ENCODE measurements around the gene C1QA.

The C1QA gene

DNA sequence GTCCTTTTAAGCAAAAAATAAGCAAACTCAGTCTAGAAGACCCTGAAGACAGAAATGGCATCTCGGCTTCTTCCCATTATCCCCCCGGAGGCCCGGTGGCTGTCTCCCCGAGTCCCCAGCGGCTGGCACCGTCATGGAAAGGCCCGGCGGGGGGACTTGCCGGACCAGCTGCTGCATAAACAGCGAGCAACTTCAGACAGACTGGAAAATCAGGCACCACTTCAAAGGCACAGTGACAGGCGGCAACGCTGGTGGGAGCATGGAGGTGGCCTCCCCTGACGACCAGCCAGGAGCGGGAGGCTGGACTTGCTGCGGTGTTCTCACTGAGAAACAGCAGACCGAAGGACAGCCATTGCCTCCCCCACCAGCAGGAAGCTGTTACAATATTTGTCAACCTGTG is 18.4 kb upstream of the C1QA start:
- Histone ChIP-seq H3K36me3 (no peaks in the 10 kb centered on the region), H3K9me3 (replicated peaks in 1 of 11) (no peaks in the 10 kb centered on the region), H3K4me3 (no peak overlapping the region), H3K4me1 (peaks cover 41 to 53% (median 46%) of the 10 kb centered on the region in 10 experiments), H3K4me2 (peak overlapping the region; percentile 80 to 94 (median 89)), H3K9ac (peak overlapping the region in 1 of 11 experiments; percentile 6; a peak in 1 of 22 replicates), H3K27me3 (peaks cover 0 to 25% (median 11%) of the 10 kb centered on the region in 11 experiments; a peak in 12 of 22 replicates), H3K27ac (peak overlapping the region in 8 of 11 experiments; percentile 2 to 73 (median 28); a peak in 6 of 22 replicates), H4K20me1 (peaks cover 0 to 25% (median 0%) of the 10 kb centered on the region in 11 experiments; a peak in 6 of 22 replicates)
- TF ChIP-seq Cebpa-rat (IDR thresholded peaks at IDR 0.05) = no peak

DNA sequence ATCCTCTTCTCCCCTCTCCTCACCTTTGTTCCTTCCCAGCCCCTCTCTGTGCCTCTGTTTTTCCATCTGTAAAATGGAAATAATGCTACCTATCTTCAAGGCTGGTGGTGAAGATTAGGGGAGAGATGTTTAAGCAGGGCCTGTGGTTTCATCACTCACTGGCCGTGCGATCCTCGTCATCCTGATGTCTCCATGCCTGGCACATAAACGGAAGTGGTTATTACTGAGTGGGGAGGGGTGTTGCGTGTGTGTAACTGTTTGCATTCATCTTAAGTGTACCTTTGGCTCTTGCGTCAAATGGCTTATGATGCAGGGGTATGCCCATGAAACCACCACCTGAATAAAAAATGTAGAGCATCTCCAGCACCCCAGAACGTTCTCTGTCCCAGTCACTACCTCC is 17.2 kb upstream of the C1QA start:
- Histone ChIP-seq H3K27me3 (peaks cover 0 to 13% (median 1%) of the 10 kb centered on the region in 11 experiments; a peak in 4 of 22 replicates), H3K27ac (peak overlapping the region in 10 of 11 experiments; percentile 34 to 73 (median 56); a peak in 19 of 22 replicates), H3K36me3 (no peaks in the 10 kb centered on the region), H4K20me1 (peaks cover 0 to 13% (median 0%) of the 10 kb centered on the region in 11 experiments; a peak in 5 of 22 replicates), H3K4me3 (peak overlapping the region in 3 of 10 experiments; percentile 16 to 35 (median 30); a peak in 4 of 20 replicates), H3K9ac (peak overlapping the region in 8 of 11 experiments; percentile 4 to 61 (median 32); a peak in 11 of 22 replicates), H3K9me3 (replicated peaks in 1 of 11) (no peaks in the 10 kb centered on the region), H3K4me2 (peak overlapping the region; percentile 80 to 94 (median 89)), H3K4me1 (peaks cover 41 to 53% (median 46%) of the 10 kb centered on the region in 10 experiments)
- TF ChIP-seq Cebpa-rat (IDR thresholded peaks at IDR 0.05) = peak in 8 of 11 experiments; percentile 52 to 70 (median 64); a peak in 15 of 22 replicates

DNA sequence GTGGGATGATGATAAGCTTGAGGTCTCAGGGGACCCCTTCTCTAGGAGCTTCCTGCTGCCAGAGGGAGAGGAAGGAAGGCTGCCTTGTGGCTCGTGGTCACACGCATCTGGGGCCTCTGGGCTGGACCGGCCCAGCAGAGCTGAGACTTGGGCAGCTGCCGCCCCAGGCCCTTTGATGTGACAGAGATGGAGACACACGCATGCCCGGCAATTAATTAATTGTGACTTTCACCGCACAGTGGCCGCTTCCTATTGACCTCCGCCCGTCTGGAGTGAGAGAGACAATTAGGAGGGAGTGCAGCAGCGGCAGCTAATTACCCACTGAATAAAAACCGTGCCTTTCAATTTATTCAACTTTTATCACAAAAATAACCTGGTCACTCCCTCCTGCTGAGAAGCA is 16.6 kb upstream of the C1QA start:
- H3K9me3 ChIP-seq (replicated peaks in 1 of 11) = no peaks in the 10 kb centered on the region
- peak overlapping the region in 10 of 11 experiments; percentile 34 to 73 (median 56); a peak in 19 of 22 replicates for H3K27ac ChIP-seq
- peaks cover 41 to 53% (median 46%) of the 10 kb centered on the region in 10 experiments for H3K4me1 ChIP-seq
- H3K9ac ChIP-seq = peak overlapping the region in 8 of 11 experiments; percentile 4 to 61 (median 32); a peak in 13 of 22 replicates
- TF ChIP-seq Cebpa-rat (IDR thresholded peaks at IDR 0.05) = no peak
- 0 out of 22 replicates have a peak, but pooled peaks cover 0 to 11% (median 0%) of the 10 kb centered on the region in 11 experiments for H3K27me3 ChIP-seq
- peak overlapping the region; percentile 80 to 94 (median 89) for H3K4me2 ChIP-seq
- peak overlapping the region in 3 of 10 experiments; percentile 16 to 35 (median 30); a peak in 4 of 20 replicates for H3K4me3 ChIP-seq
- no peaks in the 10 kb centered on the region for H3K36me3 ChIP-seq
- H4K20me1 ChIP-seq = peaks cover 0 to 12% (median 0%) of the 10 kb centered on the region in 11 experiments; a peak in 3 of 22 replicates

DNA sequence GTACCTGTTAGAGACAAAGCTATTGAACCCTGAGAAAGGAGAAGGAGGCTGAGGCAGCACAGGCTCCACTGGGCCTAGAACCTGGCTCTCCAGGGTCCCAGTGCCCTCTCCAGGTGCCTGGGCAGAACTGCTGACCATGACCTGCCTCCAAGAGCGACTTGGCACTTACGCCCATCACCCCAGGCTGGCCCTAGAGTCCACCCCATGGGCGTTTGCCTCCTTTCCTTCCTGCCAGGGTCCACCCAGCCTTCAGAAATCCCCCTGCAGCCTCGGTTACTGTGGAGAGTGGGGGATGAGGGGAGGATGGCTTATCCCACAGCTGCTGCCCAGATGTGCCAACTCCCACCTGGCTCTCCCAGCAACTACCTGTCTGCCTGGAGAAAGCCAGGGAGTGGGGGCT is 14.7 kb upstream of the C1QA start:
- Histone ChIP-seq H3K27me3 (peaks cover 0 to 11% (median 0%) of the 10 kb centered on the region in 11 experiments; a peak in 1 of 22 replicates), H3K4me3 (no peak overlapping the region), H3K9me3 (replicated peaks in 1 of 11) (no peaks in the 10 kb centered on the region), H3K9ac (no peak overlapping the region), H3K4me2 (no peak overlapping the region), H3K4me1 (peaks cover 31 to 44% (median 37%) of the 10 kb centered on the region in 10 experiments), H3K27ac (no peak overlapping the region), H4K20me1 (peaks cover 0 to 5% (median 0%) of the 10 kb centered on the region in 11 experiments; a peak in 1 of 22 replicates), H3K36me3 (no peaks in the 10 kb centered on the region)
- TF ChIP-seq Cebpa-rat (IDR thresholded peaks at IDR 0.05) = no peak

DNA sequence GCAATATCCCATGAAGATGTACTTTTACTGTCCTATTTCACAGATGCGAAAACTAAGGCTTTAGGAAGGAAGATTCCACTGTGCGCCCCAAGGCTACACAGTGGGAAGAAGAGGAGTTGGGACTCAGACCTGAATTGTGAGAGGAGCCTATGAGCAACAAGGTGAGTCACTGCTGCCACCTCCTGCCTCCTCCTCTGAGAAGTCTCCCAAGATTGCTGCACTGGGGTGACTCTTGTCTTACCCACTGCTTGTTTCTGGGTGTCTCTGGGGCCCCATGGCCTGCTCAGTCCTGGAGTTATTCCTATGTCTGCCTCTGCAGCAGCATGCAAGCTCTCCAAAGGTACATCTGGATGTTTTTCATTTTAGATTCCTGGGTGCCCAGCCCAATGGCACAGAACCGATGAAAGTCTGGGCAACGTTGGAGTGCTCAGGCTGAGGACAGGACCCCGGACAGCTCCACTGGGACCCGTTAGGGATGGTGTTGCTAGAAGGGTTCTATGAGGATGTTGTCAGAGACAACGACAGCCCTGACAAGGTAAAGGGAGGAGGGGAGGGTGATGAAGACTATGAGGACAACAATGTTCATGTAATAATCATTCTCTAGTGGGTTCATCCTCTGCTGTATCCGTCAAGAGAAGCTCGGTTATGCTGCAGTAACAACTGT is 11.0 kb upstream of the C1QA start:
- H3K4me2 ChIP-seq = no peak overlapping the region
- H3K27me3 ChIP-seq = no peaks in the 10 kb centered on the region; a peak in 1 of 22 replicates
- H3K9me3 ChIP-seq (replicated peaks in 1 of 11) = no peaks in the 10 kb centered on the region
- no peak overlapping the region for H3K27ac ChIP-seq
- H3K4me3 ChIP-seq = no peak overlapping the region
- no peak for TF ChIP-seq Cebpa-rat (IDR thresholded peaks at IDR 0.05)
- H4K20me1 ChIP-seq = peaks cover 0 to 5% (median 0%) of the 10 kb centered on the region in 11 experiments; a peak in 1 of 22 replicates
- no peak overlapping the region for H3K9ac ChIP-seq
- no peaks in the 10 kb centered on the region for H3K36me3 ChIP-seq
- peaks cover under 1 to 17% (median 5%) of the 10 kb centered on the region in 10 experiments; a peak in 19 of 20 replicates for H3K4me1 ChIP-seq

DNA sequence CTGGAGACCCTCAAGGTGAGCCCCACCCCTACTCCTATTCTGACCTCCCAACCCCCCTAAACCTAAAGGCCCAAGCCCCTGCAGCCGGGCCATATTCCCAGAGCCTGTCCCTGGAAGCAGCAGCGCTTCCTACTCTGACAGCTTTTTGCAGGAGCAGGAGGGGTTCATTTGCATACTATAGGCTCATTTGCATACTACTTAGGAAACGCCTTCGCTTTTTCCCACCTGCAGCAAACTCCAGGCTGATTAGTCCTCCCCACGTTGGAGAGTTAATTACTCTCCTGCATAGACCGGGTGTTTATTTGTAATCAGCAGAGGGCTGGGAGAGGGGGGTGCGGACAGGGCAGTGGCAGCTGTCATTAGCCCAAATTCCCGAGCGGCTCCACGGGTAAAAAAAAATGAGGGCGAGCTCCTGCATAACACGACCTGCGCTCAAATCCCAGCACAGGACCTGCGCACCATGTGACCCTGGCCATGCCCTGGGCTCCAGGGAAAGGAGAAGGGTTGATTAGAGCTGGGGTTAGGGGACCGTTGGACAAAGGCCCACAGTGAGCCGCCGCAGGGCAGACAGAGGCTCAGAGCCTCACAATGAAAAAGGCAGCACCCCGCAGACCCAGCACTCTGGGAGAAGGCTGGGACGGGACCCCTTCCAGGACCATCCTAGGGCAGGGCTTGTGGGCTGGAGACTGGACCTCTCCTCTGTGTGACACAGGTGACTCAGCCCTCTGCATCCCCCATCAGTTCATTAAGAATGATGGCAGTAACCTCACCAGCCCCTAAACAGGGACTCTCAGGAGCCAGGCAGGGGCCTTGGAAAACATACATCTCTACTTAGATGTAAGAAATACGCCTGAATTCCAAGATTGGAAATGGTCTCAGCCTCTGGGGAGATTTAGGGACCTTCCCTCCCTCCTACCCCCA is 9.9 kb upstream of the C1QA start:
- Histone ChIP-seq H3K4me1 (peaks cover 0 to 18% (median 0%) of the 10 kb centered on the region in 10 experiments; a peak in 7 of 20 replicates), H3K4me2 (no peak overlapping the region), H3K27ac (no peak overlapping the region), H3K4me3 (no peak overlapping the region), H3K9ac (no peak overlapping the region), H4K20me1 (peaks cover 0 to 5% (median 0%) of the 10 kb centered on the region in 11 experiments; a peak in 1 of 22 replicates), H3K36me3 (no peaks in the 10 kb centered on the region), H3K27me3 (no peaks in the 10 kb centered on the region; a peak in 1 of 22 replicates), H3K9me3 (replicated peaks in 1 of 11) (no peaks in the 10 kb centered on the region)
- no peak for TF ChIP-seq Cebpa-rat (IDR thresholded peaks at IDR 0.05)

DNA sequence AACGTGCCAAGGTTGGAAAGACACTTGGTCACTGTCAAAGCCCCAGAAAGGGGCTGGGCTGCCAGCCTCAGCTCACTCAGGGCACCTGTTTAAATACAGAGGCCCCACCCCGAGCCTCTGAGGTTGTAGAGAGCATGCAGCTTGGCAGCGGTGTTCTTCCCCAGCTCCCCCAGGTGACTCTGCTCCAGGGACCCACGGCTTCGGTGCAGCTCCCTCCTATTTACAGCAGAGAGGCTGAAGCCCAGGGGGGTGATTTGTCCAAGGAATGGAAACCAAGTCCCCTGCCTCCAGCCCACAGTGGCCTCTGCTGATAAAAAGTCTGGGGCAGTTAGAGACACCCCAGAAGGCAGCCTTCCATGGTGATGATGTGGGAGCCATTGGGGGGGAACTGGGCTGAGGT is 9.1 kb upstream of the C1QA start:
- Histone ChIP-seq H3K36me3 (no peaks in the 10 kb centered on the region), H3K27me3 (no peaks in the 10 kb centered on the region; a peak in 1 of 22 replicates), H3K9me3 (replicated peaks in 1 of 11) (no peaks in the 10 kb centered on the region), H3K27ac (no peak overlapping the region), H3K4me3 (no peak overlapping the region), H4K20me1 (peaks cover 0 to 5% (median 0%) of the 10 kb centered on the region in 11 experiments; a peak in 1 of 22 replicates), H3K9ac (no peak overlapping the region), H3K4me2 (no peak overlapping the region), H3K4me1 (peaks cover 0 to 18% (median 0%) of the 10 kb centered on the region in 10 experiments; a peak in 7 of 20 replicates)
- no peak for TF ChIP-seq Cebpa-rat (IDR thresholded peaks at IDR 0.05)

DNA sequence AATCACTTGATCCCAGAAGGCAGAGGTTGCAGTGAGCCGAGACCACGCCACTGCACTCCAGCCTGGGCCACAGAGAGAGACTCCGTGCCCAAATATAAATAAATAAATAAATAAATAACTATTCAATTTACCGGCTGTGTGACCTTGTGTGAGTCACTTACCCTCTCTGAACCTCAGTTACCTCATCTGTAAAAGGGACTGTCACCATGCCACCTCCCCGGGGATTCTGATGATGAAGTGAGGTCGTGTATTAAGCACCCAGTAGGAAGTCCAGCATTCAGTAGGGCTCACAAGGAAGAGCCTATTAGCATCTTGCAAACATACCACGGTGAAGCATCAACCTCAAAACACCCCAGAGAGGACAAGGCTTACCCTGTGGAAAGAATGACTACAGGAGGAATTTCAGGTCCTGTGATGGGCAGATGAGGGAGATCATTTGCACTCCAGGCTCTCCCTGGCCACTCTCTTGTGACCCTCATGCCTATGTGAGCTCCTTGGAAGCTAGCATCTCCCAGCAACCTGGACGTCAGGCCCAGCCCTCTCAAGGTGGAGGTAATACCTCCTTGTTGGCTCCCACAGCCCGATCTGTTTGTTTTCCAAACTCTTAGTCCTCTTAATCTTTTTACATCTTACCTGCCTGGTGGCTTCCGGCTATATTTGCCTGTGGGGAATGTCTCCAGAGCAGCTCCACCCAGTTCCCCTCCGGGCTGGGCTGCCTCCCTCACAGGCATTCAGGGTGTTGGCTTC is 7.6 kb upstream of the C1QA start:
- TF ChIP-seq Cebpa-rat (IDR thresholded peaks at IDR 0.05) = no peak
- Histone ChIP-seq H3K27ac (no peak overlapping the region), H4K20me1 (peaks cover 0 to 5% (median 0%) of the 10 kb centered on the region in 11 experiments; a peak in 1 of 22 replicates), H3K9ac (no peak overlapping the region), H3K4me3 (no peak overlapping the region), H3K4me2 (peak overlapping the region in 3 of 11 experiments; percentile 15 to 72 (median 69); a peak in 4 of 22 replicates), H3K36me3 (no peaks in the 10 kb centered on the region), H3K27me3 (no peaks in the 10 kb centered on the region; a peak in 1 of 22 replicates), H3K9me3 (replicated peaks in 1 of 11) (peaks cover 0 to 3% (median 0%) of the 10 kb centered on the region in 11 experiments; a peak in 2 of 22 replicates), H3K4me1 (peaks cover 3 to 29% (median 7%) of the 10 kb centered on the region in 10 experiments)
